HEK293 (cell line): ENCODE data around the gene ATP2C1.

ENCODE experiments used
- CTCF ChIA-PET: fragments of 350-600 bp; formaldehyde crosslinking; extraction: SDS; loops from one replicate; lab custom pipeline; 2021; ENCODE audit warnings: antibody characterized with exemption; lab: Yijun Ruan, JAX
- POLR2A ChIA-PET: fragments of 300-600 bp; formaldehyde crosslinking; extraction: SDS; loops from one replicate; lab custom pipeline; 2020; ENCODE audit warnings: antibody characterized with exemption, inconsistent platforms; lab: Yijun Ruan, JAX
- H3K27ac ChIP-seq: fragments of 200-500 bp; sonication (Bioruptor generic); 2 replicates; pipeline ENCODE4 v1.5.1; 2014; ENCODE audit warnings: low read depth, low read length, control low read depth, inconsistent platforms; ENCODE audit errors: extremely low read depth
- H3K36me3 ChIP-seq, 2 experiments: fragments of 200-500 bp in 1 of 2; sonication (Bioruptor generic) in 1 of 2; 1 replicate in 1 of 2; 2 replicates in 1 of 2; pipeline ENCODE4 v1.5.1; 2014 to 2017; ENCODE audit warnings: inconsistent platforms in 2 of 2, low read length in 2 of 2; ENCODE audit not compliant: control insufficient read depth in 2 of 2, insufficient read depth in 1 of 2
- H3K4me1 ChIP-seq: fragments of 200-500 bp; sonication (Bioruptor generic); 2 replicates; pipeline ENCODE4 v1.5.1; 2014; ENCODE audit warnings: mild to moderate bottlenecking, low read length, inconsistent platforms; ENCODE audit not compliant: control insufficient read depth, insufficient read depth
- H3K4me3 ChIP-seq: 2 replicates; pipeline ENCODE4 v1.5.1; 2011; ENCODE audit warnings: low read depth, mild to moderate bottlenecking, control low read depth, low read length, moderate library complexity
- H3K9me3 ChIP-seq: fragments of 200-500 bp; sonication (Bioruptor generic); 2 replicates; pipeline ENCODE4 v1.5.1; 2014; ENCODE audit warnings: low read depth, low read length, inconsistent platforms; ENCODE audit not compliant: control insufficient read depth, insufficient read depth
- EGR2 ChIP-seq: fragments of 450-650 bp; formaldehyde crosslinking; IDR thresholded peaks from 2 replicates; pipeline ENCODE4 v1.5.1; 2016; ENCODE audit warnings: low read depth, missing biosample characterization, missing genetic modification characterization
- FEZF1 ChIP-seq: fragments of 450-650 bp; formaldehyde crosslinking; IDR thresholded peaks from 2 replicates; pipeline ENCODE4 v1.5.1; 2016; ENCODE audit warnings: missing biosample characterization, missing genetic modification characterization
- GLI2 ChIP-seq: fragments of 450-650 bp; formaldehyde crosslinking; IDR thresholded peaks from 2 replicates; pipeline ENCODE4; 2017; ENCODE audit warnings: missing biosample characterization, missing genetic modification characterization, low read depth, borderline replicate concordance
- GLIS1 ChIP-seq: fragments of 450-650 bp; formaldehyde crosslinking; IDR thresholded peaks from 2 replicates; pipeline ENCODE4 v1.5.1; 2016; ENCODE audit warnings: missing biosample characterization, missing genetic modification characterization
- HOXD13 ChIP-seq: sonication (generic); formaldehyde crosslinking; IDR thresholded peaks from 2 replicates; pipeline ENCODE4 v1.8.0; 2022; ENCODE audit warnings: missing genetic modification reagents, borderline replicate concordance
- MEIS1 ChIP-seq: sonication (generic); formaldehyde crosslinking; IDR thresholded peaks from 2 replicates; pipeline ENCODE4 v1.8.1; 2022; ENCODE audit warnings: missing genetic modification reagents, mild to moderate bottlenecking, borderline replicate concordance
- RBAK ChIP-seq: fragments of 450-650 bp; formaldehyde crosslinking; IDR thresholded peaks from 2 replicates; pipeline ENCODE4 v1.5.1; 2016; ENCODE audit warnings: missing biosample characterization, missing genetic modification characterization
- SCRT1 ChIP-seq: fragments of 450-650 bp; formaldehyde crosslinking; IDR thresholded peaks from 2 replicates; pipeline ENCODE4 v1.5.1; 2016; ENCODE audit warnings: missing biosample characterization, missing genetic modification characterization, borderline replicate concordance
- SCRT2 ChIP-seq: fragments of 450-650 bp; formaldehyde crosslinking; IDR thresholded peaks from 2 replicates; pipeline ENCODE4 v1.5.1; 2016; ENCODE audit warnings: missing biosample characterization, missing genetic modification characterization
- WT1 ChIP-seq: fragments of 450-650 bp; formaldehyde crosslinking; IDR thresholded peaks from 2 replicates; pipeline ENCODE4 v1.5.1; 2016; ENCODE audit warnings: missing biosample characterization, missing genetic modification characterization
- YY2 ChIP-seq: fragments of 450-650 bp; formaldehyde crosslinking; IDR thresholded peaks from 2 replicates; pipeline ENCODE4 v1.5.1; 2016; ENCODE audit warnings: missing biosample characterization, missing genetic modification characterization
- ZBTB48 ChIP-seq: fragments of 450-650 bp; formaldehyde crosslinking; IDR thresholded peaks from 2 replicates; pipeline ENCODE4 v1.5.1; 2016; ENCODE audit warnings: missing biosample characterization, missing genetic modification characterization
- ZFP3 ChIP-seq: fragments of 450-650 bp; formaldehyde crosslinking; IDR thresholded peaks from 2 replicates; pipeline ENCODE4 v1.5.1; 2016; ENCODE audit warnings: low read depth, missing biosample characterization, missing genetic modification characterization
- ZFP69B ChIP-seq: fragments of 450-650 bp; formaldehyde crosslinking; IDR thresholded peaks from 2 replicates; pipeline ENCODE4 v1.5.1; 2016; ENCODE audit warnings: missing biosample characterization, missing genetic modification characterization
- ZNF10 ChIP-seq: fragments of 450-650 bp; formaldehyde crosslinking; IDR thresholded peaks from 2 replicates; pipeline ENCODE4 v1.5.1; 2017; ENCODE audit warnings: missing biosample characterization, missing genetic modification characterization
- ZNF140 ChIP-seq: fragments of 450-650 bp; formaldehyde crosslinking; IDR thresholded peaks from 2 replicates; pipeline ENCODE4 v1.5.1; 2016; ENCODE audit warnings: missing biosample characterization, missing genetic modification characterization
- ZNF155 ChIP-seq: fragments of 450-650 bp; formaldehyde crosslinking; IDR thresholded peaks from 2 replicates; pipeline ENCODE4 v1.5.1; 2016; ENCODE audit warnings: missing biosample characterization, missing genetic modification characterization
- ZNF324 ChIP-seq: fragments of 450-650 bp; formaldehyde crosslinking; IDR thresholded peaks from 2 replicates; pipeline ENCODE4 v1.5.1; 2016; ENCODE audit warnings: missing biosample characterization, missing genetic modification characterization
- ZNF37A ChIP-seq: fragments of 450-650 bp; IDR thresholded peaks from 2 replicates; pipeline ENCODE4 v1.5.1; 2018; ENCODE audit warnings: missing biosample characterization, missing genetic modification characterization
- ZNF404 ChIP-seq: fragments of 450-650 bp; formaldehyde crosslinking; IDR thresholded peaks from 2 replicates; pipeline ENCODE4 v1.5.1; 2017; ENCODE audit warnings: missing biosample characterization, missing genetic modification characterization
- ZNF423 ChIP-seq: fragments of 450-650 bp; formaldehyde crosslinking; IDR thresholded peaks from 2 replicates; pipeline ENCODE4 v1.5.1; 2016; ENCODE audit warnings: missing biosample characterization, missing genetic modification characterization
- ZNF670 ChIP-seq: fragments of 450-650 bp; formaldehyde crosslinking; IDR thresholded peaks from 2 replicates; pipeline ENCODE4 v1.5.1; 2016; ENCODE audit warnings: missing biosample characterization, missing genetic modification characterization, low read depth
- ZNF777 ChIP-seq: fragments of 450-650 bp; formaldehyde crosslinking; IDR thresholded peaks from 2 replicates; pipeline ENCODE4 v1.5.1; 2017; ENCODE audit warnings: missing biosample characterization, missing genetic modification characterization, borderline replicate concordance
- ZNF830 ChIP-seq: fragments of 450-650 bp; IDR thresholded peaks from 2 replicates; pipeline ENCODE4 v1.5.0; 2018; ENCODE audit warnings: missing biosample characterization, missing genetic modification characterization, low read depth, mild to moderate bottlenecking, moderate library complexity
- ZSCAN16 ChIP-seq: fragments of 450-650 bp; formaldehyde crosslinking; IDR thresholded peaks from 2 replicates; pipeline ENCODE4 v1.5.1; 2016; ENCODE audit warnings: missing biosample characterization, missing genetic modification characterization
- ZSCAN23 ChIP-seq: fragments of 450-650 bp; formaldehyde crosslinking; IDR thresholded peaks from 2 replicates; pipeline ENCODE4 v1.5.1; 2016; ENCODE audit warnings: missing biosample characterization, missing genetic modification characterization
- TF ChIP-seq, protein P1 (sequence below): fragments of 450-650 bp; IDR thresholded peaks from 2 replicates; pipeline ENCODE4 v1.5.1; 2018; ENCODE audit warnings: missing biosample characterization, mild to moderate bottlenecking, missing genetic modification characterization
- TF ChIP-seq, protein P2 (sequence below): fragments of 450-650 bp; formaldehyde crosslinking; IDR thresholded peaks from 2 replicates; pipeline ENCODE4 v1.5.1; 2016; ENCODE audit warnings: missing biosample characterization, missing genetic modification characterization
- TF ChIP-seq, protein P3 (sequence below): fragments of 450-650 bp; formaldehyde crosslinking; IDR thresholded peaks from 2 replicates; pipeline ENCODE4 v1.5.1; 2016; ENCODE audit warnings: missing biosample characterization, missing genetic modification characterization, low read depth
- TF ChIP-seq, protein P4 (sequence below): fragments of 450-650 bp; formaldehyde crosslinking; IDR thresholded peaks from 2 replicates; pipeline ENCODE4 v1.5.1; 2016; ENCODE audit warnings: missing biosample characterization, missing genetic modification characterization

Gene ATP2C1

DNA sequence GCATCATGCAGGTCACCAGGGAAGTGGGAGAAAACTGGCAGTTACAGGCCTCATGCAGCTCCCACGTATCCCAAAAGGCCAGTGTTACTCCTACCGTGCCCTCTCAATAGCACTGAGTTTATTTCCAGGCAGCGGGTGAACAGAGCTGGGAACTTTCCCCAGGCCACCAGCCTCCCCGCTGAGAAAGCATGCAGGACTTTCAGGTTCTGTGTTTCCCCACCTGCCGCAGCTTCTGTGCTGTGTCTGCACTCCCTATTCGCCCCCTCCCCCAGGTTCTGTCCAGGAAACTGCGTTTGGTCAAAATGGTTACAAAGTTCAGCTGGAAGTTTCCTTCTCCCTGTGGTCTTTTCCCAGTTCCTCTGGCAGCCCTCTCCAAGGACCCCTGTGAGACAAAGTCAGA lies 154.1 kb downstream of the ATP2C1 start:
- no peak overlapping the region for H3K4me3 ChIP-seq
- H3K9me3 ChIP-seq: no peaks in the 10 kb centered on the region
- ChIA-PET CTCF (interaction anchor here (0.5 to 0.8 kb wide), 5 partner anchors 16 to 1223 kb away, joined by 3 to 5 read pairs (median 3); no protein-coding TSS in a partner anchor), POLR2A (no interaction called here)
- no peaks in the 10 kb centered on the region for H3K4me1 ChIP-seq
- H3K36me3 ChIP-seq: no peaks in the 10 kb centered on the region
- no peak overlapping the region for H3K27ac ChIP-seq
- no peak for TF ChIP-seq ZNF10 (tag by site-specific recombination)
- TF ChIP-seq ZSCAN23: no peak
- no peak for TF ChIP-seq SCRT1 (tag by site-specific recombination)
- no peak for TF ChIP-seq EGR2 (tag by site-specific recombination)
- no peak for TF ChIP-seq FEZF1 (tag by site-specific recombination)
- no peak for TF ChIP-seq WT1 (tag by site-specific recombination)
- TF ChIP-seq ZNF140 (tag by site-specific recombination): no peak
- no peak for TF ChIP-seq GLI2 (tag by site-specific recombination)
- TF ChIP-seq ZNF423 (tag by site-specific recombination): no peak
- TF ChIP-seq ZNF777: no peak
- no peak for TF ChIP-seq GLIS1 (tag by site-specific recombination)
- TF ChIP-seq ZNF404 (tag by site-specific recombination): no peak
- TF ChIP-seq SCRT2 (tag by site-specific recombination): no peak
- TF ChIP-seq, protein P1, sequence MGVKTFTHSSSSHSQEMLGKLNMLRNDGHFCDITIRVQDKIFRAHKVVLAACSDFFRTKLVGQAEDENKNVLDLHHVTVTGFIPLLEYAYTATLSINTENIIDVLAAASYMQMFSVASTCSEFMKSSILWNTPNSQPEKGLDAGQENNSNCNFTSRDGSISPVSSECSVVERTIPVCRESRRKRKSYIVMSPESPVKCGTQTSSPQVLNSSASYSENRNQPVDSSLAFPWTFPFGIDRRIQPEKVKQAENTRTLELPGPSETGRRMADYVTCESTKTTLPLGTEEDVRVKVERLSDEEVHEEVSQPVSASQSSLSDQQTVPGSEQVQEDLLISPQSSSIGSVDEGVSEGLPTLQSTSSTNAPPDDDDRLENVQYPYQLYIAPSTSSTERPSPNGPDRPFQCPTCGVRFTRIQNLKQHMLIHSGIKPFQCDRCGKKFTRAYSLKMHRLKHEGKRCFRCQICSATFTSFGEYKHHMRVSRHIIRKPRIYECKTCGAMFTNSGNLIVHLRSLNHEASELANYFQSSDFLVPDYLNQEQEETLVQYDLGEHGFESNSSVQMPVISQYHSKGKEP: no peak
- TF ChIP-seq, protein P2, sequence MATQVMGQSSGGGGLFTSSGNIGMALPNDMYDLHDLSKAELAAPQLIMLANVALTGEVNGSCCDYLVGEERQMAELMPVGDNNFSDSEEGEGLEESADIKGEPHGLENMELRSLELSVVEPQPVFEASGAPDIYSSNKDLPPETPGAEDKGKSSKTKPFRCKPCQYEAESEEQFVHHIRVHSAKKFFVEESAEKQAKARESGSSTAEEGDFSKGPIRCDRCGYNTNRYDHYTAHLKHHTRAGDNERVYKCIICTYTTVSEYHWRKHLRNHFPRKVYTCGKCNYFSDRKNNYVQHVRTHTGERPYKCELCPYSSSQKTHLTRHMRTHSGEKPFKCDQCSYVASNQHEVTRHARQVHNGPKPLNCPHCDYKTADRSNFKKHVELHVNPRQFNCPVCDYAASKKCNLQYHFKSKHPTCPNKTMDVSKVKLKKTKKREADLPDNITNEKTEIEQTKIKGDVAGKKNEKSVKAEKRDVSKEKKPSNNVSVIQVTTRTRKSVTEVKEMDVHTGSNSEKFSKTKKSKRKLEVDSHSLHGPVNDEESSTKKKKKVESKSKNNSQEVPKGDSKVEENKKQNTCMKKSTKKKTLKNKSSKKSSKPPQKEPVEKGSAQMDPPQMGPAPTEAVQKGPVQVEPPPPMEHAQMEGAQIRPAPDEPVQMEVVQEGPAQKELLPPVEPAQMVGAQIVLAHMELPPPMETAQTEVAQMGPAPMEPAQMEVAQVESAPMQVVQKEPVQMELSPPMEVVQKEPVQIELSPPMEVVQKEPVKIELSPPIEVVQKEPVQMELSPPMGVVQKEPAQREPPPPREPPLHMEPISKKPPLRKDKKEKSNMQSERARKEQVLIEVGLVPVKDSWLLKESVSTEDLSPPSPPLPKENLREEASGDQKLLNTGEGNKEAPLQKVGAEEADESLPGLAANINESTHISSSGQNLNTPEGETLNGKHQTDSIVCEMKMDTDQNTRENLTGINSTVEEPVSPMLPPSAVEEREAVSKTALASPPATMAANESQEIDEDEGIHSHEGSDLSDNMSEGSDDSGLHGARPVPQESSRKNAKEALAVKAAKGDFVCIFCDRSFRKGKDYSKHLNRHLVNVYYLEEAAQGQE (tag by site-specific recombination): no peak
- TF ChIP-seq ZBTB48 (tag by site-specific recombination): no peak
- no peak for TF ChIP-seq ZNF155

DNA sequence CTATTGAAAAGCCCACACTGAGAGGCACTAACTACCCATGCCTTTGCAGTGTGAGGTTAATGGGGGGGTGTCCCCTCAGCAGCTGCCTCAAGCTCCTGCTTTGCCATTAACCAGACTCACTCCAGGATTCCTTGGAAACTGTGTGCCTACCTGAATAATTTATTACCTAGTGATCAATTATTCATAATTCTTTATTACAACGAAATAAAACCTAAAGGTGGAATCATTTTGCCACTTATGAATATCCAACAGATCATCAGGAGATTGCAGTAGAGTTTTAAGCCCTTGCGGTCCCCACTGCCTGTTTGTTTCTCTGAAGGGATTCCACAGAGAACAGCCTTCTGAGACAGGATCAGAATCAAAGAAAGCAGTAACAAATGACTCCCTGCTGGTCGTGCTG lies 156.1 kb downstream of the ATP2C1 start:
- CTCF ChIA-PET: no interaction called here
- H3K36me3 ChIP-seq: no peaks in the 10 kb centered on the region
- H3K4me1 ChIP-seq: no peaks in the 10 kb centered on the region
- POLR2A ChIA-PET: no interaction called here
- no peaks in the 10 kb centered on the region for H3K9me3 ChIP-seq
- H3K4me3 ChIP-seq: no peak overlapping the region
- H3K27ac ChIP-seq: no peak overlapping the region
- TF ChIP-seq HOXD13 (CRISPR knock-in tag): no peak
- TF ChIP-seq YY2 (tag by site-specific recombination): no peak
- no peak for TF ChIP-seq ZNF670 (tag by site-specific recombination)
- TF ChIP-seq, protein P3, sequence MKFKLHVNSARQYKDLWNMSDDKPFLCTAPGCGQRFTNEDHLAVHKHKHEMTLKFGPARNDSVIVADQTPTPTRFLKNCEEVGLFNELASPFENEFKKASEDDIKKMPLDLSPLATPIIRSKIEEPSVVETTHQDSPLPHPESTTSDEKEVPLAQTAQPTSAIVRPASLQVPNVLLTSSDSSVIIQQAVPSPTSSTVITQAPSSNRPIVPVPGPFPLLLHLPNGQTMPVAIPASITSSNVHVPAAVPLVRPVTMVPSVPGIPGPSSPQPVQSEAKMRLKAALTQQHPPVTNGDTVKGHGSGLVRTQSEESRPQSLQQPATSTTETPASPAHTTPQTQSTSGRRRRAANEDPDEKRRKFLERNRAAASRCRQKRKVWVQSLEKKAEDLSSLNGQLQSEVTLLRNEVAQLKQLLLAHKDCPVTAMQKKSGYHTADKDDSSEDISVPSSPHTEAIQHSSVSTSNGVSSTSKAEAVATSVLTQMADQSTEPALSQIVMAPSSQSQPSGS (tag by site-specific recombination): no peak
- TF ChIP-seq, protein P4, sequence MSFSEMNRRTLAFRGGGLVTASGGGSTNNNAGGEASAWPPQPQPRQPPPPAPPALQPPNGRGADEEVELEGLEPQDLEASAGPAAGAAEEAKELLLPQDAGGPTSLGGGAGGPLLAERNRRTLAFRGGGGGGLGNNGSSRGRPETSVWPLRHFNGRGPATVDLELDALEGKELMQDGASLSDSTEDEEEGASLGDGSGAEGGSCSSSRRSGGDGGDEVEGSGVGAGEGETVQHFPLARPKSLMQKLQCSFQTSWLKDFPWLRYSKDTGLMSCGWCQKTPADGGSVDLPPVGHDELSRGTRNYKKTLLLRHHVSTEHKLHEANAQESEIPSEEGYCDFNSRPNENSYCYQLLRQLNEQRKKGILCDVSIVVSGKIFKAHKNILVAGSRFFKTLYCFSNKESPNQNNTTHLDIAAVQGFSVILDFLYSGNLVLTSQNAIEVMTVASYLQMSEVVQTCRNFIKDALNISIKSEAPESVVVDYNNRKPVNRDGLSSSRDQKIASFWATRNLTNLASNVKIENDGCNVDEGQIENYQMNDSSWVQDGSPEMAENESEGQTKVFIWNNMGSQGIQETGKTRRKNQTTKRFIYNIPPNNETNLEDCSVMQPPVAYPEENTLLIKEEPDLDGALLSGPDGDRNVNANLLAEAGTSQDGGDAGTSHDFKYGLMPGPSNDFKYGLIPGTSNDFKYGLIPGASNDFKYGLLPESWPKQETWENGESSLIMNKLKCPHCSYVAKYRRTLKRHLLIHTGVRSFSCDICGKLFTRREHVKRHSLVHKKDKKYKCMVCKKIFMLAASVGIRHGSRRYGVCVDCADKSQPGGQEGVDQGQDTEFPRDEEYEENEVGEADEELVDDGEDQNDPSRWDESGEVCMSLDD (tag by site-specific recombination): no peak
- TF ChIP-seq RBAK (tag by site-specific recombination): no peak
- TF ChIP-seq ZFP3: no peak
- no peak for TF ChIP-seq ZNF324 (tag by site-specific recombination)
- TF ChIP-seq ZFP69B (tag by site-specific recombination): no peak
- no peak for TF ChIP-seq MEIS1
- TF ChIP-seq ZNF830 (tag by site-specific recombination): no peak
- no peak for TF ChIP-seq ZSCAN16
- TF ChIP-seq ZNF37A: no peak
- no peak for TF ChIP-seq SCRT1 (tag by site-specific recombination)
